Activated CD4-positive, alpha-beta T cell treated with anti-CD3 and anti-CD28 coated beads, Interleukin-2, amount 50 U/mL, for 1 hour (primary cell): ENCODE results near the gene SUSD2.
"Not testable (repeated sequence)": the region's sequence is repeated elsewhere in the genome, so short reads cannot be mapped to it uniquely, and the experiment has no call there.

Source experiments
- DNase-seq: peaks from one replicate; pipeline ENCODE4 v3.0.0-alpha.2; 2020

Gene SUSD2

DNA sequence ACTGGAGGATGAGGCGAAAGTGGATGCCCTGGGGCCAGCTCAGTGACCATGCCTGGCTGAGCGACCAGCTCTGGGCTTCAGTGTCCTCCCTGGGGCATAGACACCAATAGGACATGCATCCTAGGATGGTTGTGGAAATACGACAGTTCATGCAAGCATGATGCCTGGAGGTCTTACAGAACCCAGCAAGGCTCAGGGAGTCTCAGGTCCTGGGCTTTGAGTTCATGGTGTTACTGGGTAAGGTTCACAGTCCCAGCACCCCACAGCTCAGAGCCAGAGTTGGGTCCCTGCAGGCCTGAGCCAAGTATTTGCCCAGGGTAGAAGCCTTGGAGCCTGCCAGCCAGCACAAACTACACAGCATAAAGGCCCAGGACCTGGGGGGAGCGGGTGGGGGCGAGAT, 4.2 kb upstream of the SUSD2 start:
- DNase-seq: no peak

DNA sequence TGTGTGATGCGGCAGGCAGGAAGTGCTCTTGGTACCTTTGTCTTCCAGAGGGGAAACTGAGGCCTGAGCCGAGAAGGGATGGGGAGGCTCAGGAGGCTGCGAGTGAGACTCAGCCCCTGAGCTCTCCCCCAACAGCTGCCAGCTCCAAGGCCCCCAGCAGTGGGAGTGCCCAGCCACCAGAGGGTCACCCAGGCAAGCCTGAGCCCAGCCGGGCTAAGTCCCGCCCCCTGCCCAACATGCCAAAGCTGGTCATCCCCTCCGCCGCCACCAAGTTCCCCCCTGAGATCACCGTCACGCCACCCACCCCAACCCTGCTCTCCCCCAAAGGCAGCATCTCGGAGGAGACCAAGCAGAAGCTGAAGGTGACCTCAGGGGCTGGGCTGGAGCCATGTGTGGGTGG, 3.8 kb upstream of the SUSD2 start:
- DNase-seq: no peak

DNA sequence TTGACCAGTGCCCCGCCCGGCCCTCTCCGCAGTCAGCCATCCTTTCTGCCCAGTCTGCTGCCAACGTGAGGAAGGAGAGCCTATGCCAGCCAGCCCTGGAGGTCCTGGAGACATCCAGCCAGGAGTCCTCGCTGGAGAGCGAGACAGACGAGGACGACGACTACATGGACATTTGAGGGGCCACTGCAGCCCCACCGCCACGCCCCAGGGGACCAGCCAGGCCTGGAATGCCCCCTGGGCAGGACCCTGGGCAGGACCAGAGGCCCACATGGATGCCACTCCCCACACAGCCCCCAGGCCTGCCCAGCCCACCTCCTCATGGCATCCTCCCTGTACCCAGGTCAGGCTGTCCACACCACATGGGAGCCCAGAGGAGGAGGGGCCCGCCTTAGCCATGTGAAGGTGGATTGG, 3.3 kb upstream of the SUSD2 start:
- no peak for DNase-seq

DNA sequence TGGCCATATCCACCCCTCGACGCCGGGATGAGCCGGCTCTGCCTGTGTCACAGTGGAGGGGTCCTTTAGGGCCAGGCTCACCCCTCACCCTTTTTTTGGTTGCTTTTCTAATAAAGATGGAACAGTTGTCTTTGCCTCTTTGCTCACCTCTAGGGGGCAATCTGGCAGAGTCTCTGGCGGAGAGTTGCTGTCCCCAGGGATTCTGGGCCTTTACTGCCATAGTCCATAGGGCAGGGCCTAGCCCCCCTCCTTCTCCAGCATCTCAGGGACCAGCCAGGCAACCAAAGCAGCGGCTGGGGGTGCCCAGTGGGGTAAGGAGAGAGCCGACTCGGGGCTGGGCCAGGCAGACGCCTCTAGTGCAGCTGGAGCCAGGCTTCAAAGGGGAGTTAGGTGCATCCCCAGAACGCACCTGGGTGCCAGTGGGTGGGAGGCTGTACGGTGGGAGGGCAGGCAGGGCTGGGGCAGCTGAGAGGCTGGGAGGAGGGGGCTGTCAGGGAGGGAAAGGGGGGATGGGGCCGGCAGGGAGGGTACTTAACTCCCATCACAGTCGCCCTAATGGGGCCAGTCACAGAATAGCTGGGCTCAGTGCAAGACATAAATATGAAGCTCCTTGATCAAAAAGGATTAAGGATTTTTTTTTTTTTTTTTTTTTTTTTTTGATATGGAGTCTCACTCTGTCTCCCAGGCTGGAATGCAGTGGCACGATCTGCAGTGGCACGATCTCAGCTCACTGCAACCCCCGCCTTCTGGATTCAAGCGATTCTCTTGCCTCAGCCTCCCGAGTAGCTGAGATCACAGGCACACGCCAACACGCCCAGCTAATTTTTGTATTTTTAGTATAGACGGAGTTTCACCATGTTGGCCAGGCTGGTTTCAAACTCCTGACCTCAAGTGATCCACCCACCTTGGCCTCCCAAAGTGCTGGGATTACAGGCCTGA, 2.5 kb upstream of the SUSD2 start:
- DNase-seq: no peak

DNA sequence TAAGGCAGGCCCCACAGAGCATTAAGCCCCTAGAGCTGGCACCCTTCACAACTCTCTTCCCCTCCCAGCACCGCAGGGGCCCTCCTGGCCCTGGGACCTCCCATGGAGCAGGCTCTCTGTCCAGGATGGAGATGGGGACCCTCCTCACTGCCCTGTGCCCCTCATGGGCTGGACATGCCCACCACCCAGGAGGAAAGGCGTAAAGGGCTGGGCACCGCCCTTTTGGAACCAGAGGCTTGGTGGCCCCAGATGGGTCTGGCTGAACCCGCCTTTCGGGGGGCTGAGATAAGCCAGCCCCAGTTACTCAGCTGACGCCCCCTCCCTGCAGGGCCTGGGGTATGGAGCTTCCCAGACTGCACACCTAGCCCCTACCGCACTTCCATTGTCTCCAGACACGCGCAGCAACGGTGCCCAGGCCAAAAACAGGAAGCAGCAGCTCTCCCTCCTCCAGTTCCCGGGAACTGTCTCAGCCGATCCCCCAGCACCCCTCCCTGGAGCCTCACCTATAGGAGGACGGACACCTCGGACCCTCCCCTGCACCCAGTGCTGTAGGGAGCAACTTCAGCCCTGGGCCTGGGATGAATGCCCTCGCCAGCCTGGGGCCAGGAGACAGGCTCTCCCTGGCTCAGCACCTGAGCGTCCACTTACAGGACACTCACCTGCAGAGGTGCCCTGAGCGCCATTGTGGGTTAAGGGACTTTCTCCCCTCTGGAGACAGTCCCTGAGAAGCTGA, 1.6 kb upstream of the SUSD2 start:
- DNase-seq: no peak

DNA sequence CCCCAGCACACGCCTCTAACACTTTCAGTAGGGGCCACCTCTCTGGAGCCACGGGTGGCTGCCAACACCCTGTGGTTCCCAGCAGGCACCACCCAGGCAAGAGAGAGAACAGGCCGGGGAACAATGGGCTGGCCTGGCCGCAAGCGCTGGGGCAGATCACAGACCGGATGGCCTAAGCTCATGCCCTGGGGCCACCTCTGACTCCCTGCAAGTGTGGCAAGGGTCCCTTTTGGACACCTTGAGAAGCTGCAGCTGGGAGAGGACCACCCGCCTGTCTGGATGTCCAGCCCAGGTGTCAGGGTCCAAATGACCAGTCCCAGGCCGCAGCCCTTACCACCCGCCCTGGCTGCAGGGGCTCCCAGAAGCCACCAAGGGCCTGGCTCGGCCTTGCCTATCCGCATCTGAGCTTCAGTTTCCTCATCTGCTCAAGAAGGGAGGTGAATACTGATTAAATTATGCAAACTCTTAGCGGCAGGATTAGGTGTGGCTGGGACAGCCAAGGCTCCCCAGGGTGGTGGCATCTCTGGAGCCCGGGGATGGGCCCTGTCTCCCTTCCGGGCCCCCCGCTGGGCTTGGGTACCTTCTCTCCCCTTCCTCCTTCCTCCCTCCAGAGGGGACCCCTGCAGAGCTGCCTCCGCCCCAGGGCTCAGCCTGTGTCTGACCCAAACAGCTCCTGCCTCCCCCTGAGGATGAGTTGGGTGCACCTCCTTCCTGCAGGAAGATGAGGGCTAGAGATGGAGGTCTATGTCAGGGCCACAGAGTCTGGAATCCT, 785 bp upstream of the SUSD2 start:
- DNase-seq: no peak

DNA sequence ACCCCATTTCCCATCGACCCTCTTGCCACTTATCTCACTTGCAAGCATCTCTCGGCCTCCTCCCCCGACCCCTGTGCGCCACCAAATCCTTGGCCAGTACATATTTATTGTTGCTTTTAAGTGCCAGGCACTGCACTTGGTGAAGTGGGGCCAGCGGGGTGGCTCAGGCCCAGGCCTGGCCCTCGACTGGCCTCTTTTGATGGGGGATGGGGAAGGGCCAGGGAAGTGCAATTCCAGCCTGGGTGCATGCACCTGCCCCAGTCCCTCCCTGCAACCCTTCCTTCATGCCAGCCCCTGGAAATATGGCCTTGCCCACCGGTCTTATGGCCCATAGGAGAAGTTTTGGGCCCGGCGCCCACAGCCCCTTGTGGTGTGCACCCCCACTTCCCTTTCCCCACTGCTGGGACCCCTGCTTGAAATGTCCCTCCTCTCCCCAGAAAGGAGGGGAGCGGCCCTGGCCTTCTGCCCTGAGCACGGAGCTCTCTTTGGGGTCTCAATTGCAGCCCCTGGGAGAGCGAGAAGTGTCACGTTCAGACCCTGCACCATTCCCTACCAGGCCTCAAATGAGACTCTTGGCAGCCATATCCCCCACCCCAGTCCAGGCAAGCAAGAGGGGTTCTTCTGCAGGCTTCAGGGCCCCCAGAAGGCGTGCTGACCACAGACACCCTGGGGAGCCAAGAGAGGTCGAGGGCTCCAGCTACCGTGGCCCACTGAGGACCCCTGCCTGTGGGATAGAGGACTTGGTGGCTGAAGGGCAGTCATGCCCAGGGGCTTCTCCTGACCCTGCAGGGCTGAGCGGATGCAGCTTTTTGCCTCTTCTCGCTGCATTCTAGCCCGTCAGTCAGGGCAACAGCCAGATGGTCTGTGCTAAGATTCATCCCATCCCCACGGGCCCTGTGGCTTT, 961 bp downstream of the SUSD2 start:
- no peak for DNase-seq

DNA sequence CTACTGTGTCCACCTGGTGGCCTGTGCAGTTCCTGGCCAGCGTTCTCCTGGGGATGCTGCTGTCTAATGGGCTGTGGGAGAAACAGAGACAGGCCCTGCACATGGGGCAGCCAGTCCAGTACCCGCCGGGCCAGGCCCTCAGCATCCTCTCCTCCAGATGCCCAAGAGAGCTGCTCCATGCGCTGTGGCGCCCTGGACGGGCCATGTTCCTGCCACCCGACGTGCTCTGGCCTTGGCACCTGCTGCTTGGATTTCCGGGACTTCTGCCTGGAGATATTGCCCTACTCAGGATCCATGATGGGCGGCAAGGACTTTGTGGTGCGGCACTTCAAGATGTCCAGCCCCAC, 1.6 kb downstream of the SUSD2 start:
- DNase-seq: not testable (repeated sequence)

DNA sequence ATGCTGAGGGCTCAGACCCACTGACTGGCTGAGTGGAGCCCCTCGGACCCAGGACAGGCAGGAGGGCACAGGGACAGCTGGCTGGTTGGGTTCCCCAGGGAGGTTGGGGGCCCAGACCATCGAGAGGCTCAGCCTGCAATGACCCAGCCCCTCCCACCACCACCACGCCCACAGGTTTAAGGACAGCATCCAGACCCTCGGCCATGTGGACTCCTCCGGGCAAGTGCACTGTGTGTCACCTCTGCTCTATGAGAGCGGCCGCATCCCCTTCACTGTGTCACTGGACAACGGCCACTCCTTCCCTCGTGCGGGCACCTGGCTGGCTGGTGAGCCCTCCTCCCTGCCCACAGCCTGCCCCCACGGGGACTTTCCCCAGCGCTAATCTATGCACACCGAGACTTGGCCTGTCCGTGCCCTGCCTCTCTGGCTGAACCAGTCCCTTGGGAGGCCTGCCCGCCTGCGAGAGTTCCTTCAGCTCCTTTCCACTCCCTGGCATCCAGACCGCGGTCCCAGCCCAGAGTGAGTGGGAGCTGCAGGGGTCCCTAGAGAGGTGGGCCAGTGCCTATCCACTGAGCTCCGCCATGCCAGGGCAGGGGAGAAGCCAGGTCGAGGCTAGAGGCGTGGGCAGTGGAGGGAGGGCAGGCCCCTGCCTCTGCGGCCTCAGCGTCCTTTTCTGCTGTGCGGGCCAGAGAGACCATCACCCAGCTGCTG, 2.2 kb downstream of the SUSD2 start:
- DNase-seq: no peak

DNA sequence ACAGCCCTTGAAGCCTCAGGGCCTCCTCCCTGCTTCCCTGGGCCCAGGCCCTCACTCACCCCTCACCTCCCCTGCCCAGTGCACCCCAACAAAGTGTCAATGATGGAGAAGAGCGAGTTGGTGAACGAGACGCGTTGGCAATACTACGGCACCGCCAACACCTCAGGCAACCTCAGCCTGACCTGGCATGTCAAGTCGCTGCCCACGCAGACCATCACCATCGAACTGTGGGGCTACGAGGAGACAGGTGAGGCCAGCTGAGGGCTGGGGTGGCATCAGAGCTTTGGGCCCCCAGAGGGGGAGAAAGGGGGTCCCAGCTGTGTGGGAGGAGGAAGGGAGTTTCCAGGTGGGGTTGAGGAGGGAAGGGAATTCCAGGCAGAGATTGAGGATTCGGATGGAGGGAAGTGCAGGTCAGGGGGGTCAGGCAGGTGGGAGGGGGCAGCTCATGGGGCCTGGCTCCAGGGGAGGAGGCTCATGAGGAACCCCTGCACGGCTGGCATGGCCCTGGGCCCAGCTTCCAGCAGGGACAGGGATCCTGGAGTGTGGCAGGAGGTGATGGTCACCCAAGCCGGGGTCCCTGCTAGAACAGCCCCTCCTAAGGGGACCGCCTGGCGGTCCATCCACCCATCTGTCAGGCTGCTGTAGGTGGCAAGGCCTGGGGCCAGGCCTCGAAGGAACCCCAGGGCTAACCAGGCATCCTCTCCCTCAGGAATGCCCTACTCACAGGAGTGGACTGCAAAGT, 2.9 kb downstream of the SUSD2 start:
- DNase-seq: no peak

DNA sequence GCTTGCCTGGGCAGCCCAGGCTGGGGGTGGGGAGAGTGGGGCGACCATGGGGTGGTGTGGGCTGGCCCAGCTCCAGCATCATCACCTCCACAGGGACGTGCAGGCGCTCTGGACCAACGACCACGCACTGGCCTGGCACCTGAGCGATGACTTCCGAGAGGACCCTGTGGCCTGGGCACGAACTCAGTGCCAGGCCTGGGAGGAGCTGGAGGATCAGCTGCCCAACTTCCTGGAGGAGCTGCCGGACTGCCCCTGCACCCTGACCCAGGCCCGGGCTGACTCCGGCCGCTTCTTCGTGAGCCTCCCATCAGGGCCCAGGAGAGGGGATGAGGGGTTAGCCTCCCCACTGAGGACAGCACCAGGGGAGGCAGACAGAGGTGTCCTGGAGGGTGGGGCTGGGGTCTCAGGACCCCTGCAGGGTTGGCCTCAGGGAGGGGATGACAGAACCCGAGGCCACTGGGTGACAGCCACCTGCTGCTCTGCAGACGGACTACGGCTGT, 3.8 kb downstream of the SUSD2 start:
- DNase-seq: no peak

DNA sequence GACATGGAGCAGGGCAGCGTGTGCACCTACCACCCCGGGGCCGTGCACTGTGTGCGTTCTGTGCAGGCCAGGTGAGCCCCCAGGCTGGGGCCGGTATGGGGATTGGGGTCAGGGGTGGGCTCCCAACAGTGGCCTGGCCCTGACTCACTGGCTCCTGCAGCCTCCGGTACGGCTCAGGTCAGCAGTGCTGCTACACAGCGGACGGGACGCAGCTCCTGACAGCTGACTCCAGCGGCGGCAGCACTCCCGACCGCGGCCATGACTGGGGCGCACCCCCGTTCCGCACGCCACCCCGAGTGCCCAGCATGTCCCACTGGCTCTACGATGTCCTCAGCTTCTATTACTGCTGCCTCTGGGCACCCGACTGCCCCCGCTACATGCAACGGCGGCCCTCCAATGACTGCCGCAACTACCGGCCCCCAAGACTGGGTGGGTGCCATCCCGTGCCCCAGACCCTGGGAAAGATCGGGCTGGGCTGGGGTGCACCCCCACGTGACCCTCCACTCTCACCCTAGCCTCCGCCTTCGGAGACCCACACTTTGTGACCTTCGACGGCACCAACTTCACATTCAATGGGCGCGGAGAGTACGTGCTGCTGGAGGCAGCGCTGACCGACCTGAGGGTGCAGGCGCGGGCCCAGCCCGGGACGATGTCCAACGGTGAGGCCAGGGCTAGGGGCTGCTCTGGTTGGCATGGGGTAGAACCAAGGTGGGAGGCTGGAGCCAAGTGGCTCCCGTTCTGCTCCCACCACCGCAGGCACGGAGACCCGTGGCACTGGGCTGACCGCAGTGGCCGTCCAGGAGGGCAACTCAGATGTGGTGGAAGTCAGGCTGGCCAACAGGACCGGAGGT, 4.4 kb downstream of the SUSD2 start:
- no peak for DNase-seq

DNA sequence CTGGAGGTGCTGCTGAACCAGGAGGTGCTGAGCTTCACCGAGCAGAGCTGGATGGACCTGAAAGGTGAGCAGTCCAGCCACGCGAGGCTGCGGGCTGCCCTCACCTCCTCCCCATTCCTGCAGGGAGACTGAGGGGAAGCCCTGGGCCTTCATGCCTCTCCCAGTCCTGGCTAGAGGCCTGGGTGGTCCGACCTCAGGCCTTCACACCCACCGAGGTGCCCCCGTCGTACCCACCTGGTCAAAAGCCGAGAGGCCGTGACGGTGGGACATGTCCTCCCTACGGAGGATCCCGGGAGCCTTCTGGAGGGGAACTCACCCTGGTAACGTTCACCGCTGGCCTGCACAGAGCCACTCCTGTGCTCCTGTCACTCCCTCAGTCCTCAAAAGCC, 5.1 kb downstream of the SUSD2 start:
- DNase-seq: no peak

DNA sequence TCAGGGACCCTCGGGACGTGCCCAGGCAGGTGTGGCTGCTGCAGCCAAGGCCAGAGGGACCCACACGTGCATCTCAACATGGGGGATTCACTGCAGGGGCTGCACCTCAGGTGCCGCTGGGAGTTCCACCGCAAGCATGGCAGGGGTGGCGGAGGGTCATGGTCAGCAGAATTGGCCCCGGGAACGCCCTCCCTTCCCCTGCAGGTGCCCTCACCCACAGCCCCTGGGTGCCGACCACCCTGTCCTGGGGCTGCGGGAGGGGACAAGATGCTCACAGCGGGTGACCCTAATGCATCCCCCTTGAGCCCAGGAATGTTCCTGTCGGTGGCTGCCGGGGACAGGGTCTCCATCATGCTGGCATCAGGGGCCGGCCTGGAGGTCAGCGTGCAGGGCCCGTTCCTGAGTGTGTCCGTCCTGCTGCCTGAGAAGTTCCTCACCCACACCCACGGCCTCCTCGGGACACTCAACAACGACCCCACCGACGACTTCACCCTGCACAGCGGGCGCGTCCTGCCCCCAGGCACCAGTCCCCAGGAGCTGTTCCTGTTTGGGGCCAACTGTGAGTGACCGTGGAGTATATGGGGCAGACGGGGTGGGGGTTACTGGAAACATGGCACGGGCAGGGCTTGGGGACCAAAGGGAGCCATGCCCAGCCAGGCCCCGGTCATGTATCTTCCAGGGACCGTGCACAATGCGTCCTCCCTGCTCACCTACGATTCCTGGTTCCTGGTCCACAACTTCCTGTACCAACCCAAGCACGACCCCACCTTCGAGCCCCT, 5.8 kb downstream of the SUSD2 start:
- no peak for DNase-seq

DNA sequence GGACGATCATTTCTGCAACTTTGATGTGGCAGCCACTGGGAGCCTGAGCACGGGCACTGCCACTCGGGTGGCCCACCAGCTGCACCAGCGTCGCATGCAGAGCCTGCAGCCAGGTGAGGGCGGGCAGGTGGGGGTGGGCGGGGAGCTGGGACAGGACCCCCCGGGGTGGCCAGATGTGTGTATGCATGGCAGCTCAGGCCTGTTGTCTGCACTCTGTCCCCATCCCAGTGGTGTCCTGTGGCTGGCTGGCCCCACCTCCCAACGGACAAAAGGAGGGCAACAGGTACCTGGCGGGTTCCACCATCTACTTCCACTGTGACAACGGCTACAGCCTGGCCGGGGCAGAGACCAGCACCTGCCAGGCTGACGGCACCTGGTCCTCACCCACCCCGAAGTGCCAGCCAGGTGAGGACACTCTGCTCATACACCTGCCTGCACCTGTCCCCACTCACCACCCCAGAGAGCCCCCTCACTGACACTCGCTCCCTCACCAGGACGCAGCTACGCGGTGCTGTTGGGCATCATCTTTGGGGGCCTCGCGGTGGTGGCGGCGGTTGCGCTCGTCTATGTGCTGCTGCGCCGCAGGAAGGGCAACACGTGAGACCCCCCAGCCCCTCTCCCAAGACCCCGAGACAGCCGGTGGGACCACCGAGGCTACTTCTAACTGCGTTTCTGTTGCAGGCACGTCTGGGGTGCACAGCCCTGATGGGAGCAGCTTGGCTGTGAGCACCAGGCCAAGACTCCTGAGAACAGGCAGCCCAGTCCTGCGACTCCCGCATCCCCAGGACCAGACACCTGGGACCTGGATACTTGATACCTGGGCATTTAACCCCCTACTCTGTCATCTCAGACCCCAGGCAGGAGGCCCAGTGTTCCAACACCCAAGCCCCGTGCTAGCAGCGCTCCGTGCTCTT, 6.7 kb downstream of the SUSD2 start:
- no peak for DNase-seq

DNA sequence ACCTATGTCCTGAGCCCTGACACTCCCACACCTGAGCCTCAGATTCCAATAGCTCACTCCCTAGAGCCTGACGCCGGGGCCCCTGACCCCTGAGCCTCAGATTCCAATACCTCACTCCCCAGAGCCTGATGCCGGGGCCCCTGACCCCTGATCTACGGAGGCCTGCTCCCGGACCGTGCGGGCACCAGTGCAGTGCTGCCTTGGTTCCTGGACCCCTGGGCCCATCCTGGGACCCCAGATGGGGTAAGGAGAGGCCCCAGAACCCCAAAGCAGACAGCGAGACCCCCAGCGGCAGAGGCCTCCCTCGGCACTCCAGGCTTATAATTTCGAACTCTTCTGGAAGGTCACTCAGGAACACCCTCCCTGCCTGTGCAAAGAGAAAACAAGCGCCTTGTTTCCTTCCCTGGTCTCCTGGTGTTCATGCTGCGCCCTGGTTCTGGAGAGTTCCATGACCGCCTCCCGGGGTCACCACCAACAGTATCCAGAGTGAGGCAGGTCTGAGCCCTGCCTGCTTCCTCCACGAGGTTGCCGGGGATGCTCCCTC, 7.5 kb downstream of the SUSD2 start:
- DNase-seq: no peak
